HEK293 (cell line): Measurements from ENCODE around the gene GNAS.

Source experiments
- CTCF ChIP-seq: fragments of 450-650 bp; formaldehyde crosslinking; IDR thresholded peaks from 2 replicates; pipeline ENCODE4 v1.5.1; 2016; ENCODE audit warnings: missing biosample characterization, missing genetic modification characterization
- ZNF704 ChIP-seq: fragments of 450-650 bp; formaldehyde crosslinking; IDR thresholded peaks from 2 replicates; pipeline ENCODE4 v1.5.1; 2016; ENCODE audit warnings: missing biosample characterization, missing genetic modification characterization

GRCh38 chr20:58884966-58885365, 32.5 kb downstream of the GNAS start:
- no peak for TF ChIP-seq CTCF (tag by site-specific recombination)
- no peak for TF ChIP-seq ZNF704 (tag by site-specific recombination)
